Neural progenitor cell (in vitro differentiated cells): Measurements from ENCODE around the gene LSM3. TPM values are rescaled to one million over a fixed set of nuclear protein-coding genes. Genes with fewer than 3 reads are reported as not detected.

Experiments
- DNase-seq: peaks from one replicate; pipeline ENCODE4 v3.0.0-alpha.2; 2016; ENCODE audit warnings: low spot score
- H2AFZ ChIP-seq: fragments of 200-600 bp; sonication (generic); replicated peaks from 2 replicates; pipeline ENCODE4 v1.6.1; 2016; ENCODE audit warnings: antibody characterized with exemption
- H3F3A ChIP-seq: fragments of 200-600 bp; sonication (generic); 2 replicates; pipeline ENCODE4 v1.6.1; 2016; ENCODE audit warnings: antibody characterized with exemption, low read depth
- H3K27ac ChIP-seq: fragments of 200-600 bp; sonication (generic); 2 replicates; pipeline ENCODE4 v1.5.1; 2016; ENCODE audit warnings: mild to moderate bottlenecking
- H3K27me3 ChIP-seq: fragments of 200-600 bp; sonication (generic); 2 replicates; pipeline ENCODE4 v1.6.1; 2016; ENCODE audit warnings: mild to moderate bottlenecking, moderate library complexity
- H3K36me3 ChIP-seq: fragments of 200-600 bp; sonication (generic); 2 replicates; pipeline ENCODE4 v1.5.1; 2016
- H3K4me1 ChIP-seq: fragments of 200-600 bp; sonication (generic); 2 replicates; pipeline ENCODE4 v1.6.1; 2016; ENCODE audit warnings: mixed run types
- H3K4me2 ChIP-seq: fragments of 200-600 bp; sonication (generic); 2 replicates; pipeline ENCODE4 v1.6.1; 2016
- H3K4me3 ChIP-seq: fragments of 200-600 bp; sonication (generic); 2 replicates; pipeline ENCODE4 v1.5.1; 2016
- H3K79me2 ChIP-seq: fragments of 200-600 bp; sonication (generic); 2 replicates; pipeline ENCODE4 v1.6.1; 2016; ENCODE audit warnings: low read depth
- H3K9ac ChIP-seq: fragments of 200-600 bp; sonication (generic); 2 replicates; pipeline ENCODE4 v1.6.1; 2016
- H3K9me3 ChIP-seq: fragments of 200-600 bp; sonication (generic); 2 replicates; pipeline ENCODE4 v1.5.1; 2016; ENCODE audit warnings: low read depth
- H4K20me1 ChIP-seq: fragments of 200-600 bp; sonication (generic); 2 replicates; pipeline ENCODE4 v1.6.1; 2016; ENCODE audit warnings: low read depth
- H3K27ac Mint-ChIP-seq: 3 replicates; pipeline ENCODE4 v1.8.0; 2021; ENCODE audit warnings: mixed read lengths
- H3K27me3 Mint-ChIP-seq: 2 replicates; pipeline ENCODE4 v1.8.0; 2022; ENCODE audit warnings: low read depth, mild to moderate bottlenecking, inconsistent platforms, moderate library complexity, mixed read lengths; ENCODE audit not compliant: insufficient read depth
- H3K36me3 Mint-ChIP-seq: 3 replicates; pipeline ENCODE4 v1.8.0; 2021; ENCODE audit warnings: mixed read lengths
- H3K4me1 Mint-ChIP-seq: 3 replicates; pipeline ENCODE4 v1.8.0; 2021; ENCODE audit warnings: mixed read lengths
- H3K4me3 Mint-ChIP-seq: 3 replicates; pipeline ENCODE4 v1.8.0; 2021; ENCODE audit warnings: mild to moderate bottlenecking, moderate library complexity, mixed read lengths
- H3K9me3 Mint-ChIP-seq: 3 replicates; pipeline ENCODE4 v1.8.0; 2020; ENCODE audit warnings: mixed read lengths
- EZH2 ChIP-seq: fragments of 200-600 bp; sonication (generic); IDR thresholded peaks from 2 replicates; pipeline ENCODE4 v1.6.1; 2017; ENCODE audit warnings: antibody characterized with exemption, mild to moderate bottlenecking, moderate library complexity
- EZH2phosphoT487 ChIP-seq: fragments of 200-600 bp; sonication (generic); IDR thresholded peaks from 2 replicates; pipeline ENCODE4 v1.6.1; 2017; ENCODE audit warnings: antibody characterized with exemption
- total RNA-seq: library from RNA; depleted of rRNA; stranded (reverse); fragments of >200 nt; gene quantifications from 2 replicates; pipeline ENCODE4 v1.2.3, GENCODE V29; 2015; ENCODE audit warnings: low replicate concordance
- TF ChIP-seq, protein P1 (sequence below): fragments of 200-600 bp; sonication (generic); IDR thresholded peaks from 2 replicates; pipeline ENCODE4 v1.5.1; 2017; ENCODE audit warnings: antibody characterized with exemption, mild to moderate bottlenecking

The LSM3 gene
- total RNA-seq, 1 donor from 2014 or later, result 36.2 TPM

DNA sequence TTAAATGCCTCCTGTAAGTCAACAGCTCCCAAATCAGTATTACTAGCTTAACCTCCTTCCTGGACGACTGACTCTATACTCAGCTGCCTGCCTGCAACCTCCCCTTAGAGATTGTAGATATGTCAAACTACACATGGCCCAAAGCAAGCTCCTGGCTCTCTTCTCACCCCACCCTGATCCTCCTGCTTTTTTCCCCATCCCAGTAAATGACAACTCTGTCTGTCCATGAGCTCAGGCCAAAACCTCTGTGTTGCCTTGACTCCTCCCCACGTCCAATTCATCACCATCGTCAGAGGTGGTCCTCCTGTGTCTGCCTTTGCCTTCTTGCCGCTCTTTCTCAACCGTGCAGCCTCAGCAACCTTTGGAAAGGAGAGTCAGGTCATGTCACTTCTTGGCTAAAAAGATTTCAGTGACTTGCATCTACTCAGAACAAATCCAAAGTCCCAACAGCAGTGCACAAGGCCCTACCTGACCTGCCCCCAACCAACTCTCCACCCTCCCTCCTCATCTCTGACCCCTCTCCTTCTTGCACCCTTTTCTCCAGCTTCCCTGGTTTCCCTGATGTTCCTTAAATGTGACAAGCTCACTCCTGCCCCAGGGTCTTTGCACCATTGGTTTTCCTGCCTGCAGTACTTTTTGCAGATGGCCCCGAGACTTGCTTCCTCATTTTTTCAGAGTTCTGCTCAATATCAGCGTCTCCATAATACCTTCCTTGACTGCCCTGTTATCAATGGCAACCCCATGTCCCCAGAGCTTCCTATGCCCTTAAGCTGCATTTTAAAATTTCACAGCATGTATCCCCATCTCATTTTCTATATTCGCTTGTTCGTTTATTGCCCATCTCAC, 52.8 kb downstream of the LSM3 start:
- no peak overlapping the region for H2AFZ ChIP-seq
- no peaks in the 10 kb centered on the region for H3F3A ChIP-seq
- H3K9me3 Mint-ChIP-seq, result peaks cover 14% of the 10 kb centered on the region
- H3K4me3 Mint-ChIP-seq, result no peak overlapping the region
- peaks cover 14% of the 10 kb centered on the region for H3K27me3 Mint-ChIP-seq
- no peaks in the 10 kb centered on the region for H3K9me3 ChIP-seq
- no peaks in the 10 kb centered on the region for H3K79me2 ChIP-seq
- no peaks in the 10 kb centered on the region for H3K27me3 ChIP-seq
- no peak for TF ChIP-seq EZH2phosphoT487
- TF ChIP-seq, protein P1, sequence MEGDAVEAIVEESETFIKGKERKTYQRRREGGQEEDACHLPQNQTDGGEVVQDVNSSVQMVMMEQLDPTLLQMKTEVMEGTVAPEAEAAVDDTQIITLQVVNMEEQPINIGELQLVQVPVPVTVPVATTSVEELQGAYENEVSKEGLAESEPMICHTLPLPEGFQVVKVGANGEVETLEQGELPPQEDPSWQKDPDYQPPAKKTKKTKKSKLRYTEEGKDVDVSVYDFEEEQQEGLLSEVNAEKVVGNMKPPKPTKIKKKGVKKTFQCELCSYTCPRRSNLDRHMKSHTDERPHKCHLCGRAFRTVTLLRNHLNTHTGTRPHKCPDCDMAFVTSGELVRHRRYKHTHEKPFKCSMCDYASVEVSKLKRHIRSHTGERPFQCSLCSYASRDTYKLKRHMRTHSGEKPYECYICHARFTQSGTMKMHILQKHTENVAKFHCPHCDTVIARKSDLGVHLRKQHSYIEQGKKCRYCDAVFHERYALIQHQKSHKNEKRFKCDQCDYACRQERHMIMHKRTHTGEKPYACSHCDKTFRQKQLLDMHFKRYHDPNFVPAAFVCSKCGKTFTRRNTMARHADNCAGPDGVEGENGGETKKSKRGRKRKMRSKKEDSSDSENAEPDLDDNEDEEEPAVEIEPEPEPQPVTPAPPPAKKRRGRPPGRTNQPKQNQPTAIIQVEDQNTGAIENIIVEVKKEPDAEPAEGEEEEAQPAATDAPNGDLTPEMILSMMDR, result no peak
- no peak for TF ChIP-seq EZH2
- no peak overlapping the region for H3K9ac ChIP-seq
- no peak for DNase-seq
- no peak overlapping the region for H3K4me3 ChIP-seq
- H3K4me1 Mint-ChIP-seq, result peaks cover 3% of the 10 kb centered on the region
- H3K36me3 Mint-ChIP-seq, result no peaks in the 10 kb centered on the region
- H3K4me2 ChIP-seq, result no peak overlapping the region
- no peak overlapping the region for H3K27ac ChIP-seq
- no peaks in the 10 kb centered on the region for H4K20me1 ChIP-seq
- H3K4me1 ChIP-seq, result peaks cover 6% of the 10 kb centered on the region
- no peaks in the 10 kb centered on the region for H3K36me3 ChIP-seq
- peak overlapping the region; percentile 2 for H3K27ac Mint-ChIP-seq

- Mint-ChIP-seq H3K36me3 (no peaks in the 10 kb centered on the region), H3K27ac (no peak overlapping the region), H3K4me1 (peaks cover 3% of the 10 kb centered on the region), H3K4me3 (no peak overlapping the region), H3K9me3 (peaks cover 14% of the 10 kb centered on the region), H3K27me3 (peaks cover 14% of the 10 kb centered on the region)
- H2AFZ ChIP-seq, result no peak overlapping the region
- no peak overlapping the region for H3K4me3 ChIP-seq
- peaks cover 6% of the 10 kb centered on the region for H3K4me1 ChIP-seq
- H3K27ac ChIP-seq, result no peak overlapping the region
- no peaks in the 10 kb centered on the region for H3K36me3 ChIP-seq
- no peak for DNase-seq
- H3K27me3 ChIP-seq, result no peaks in the 10 kb centered on the region
- no peaks in the 10 kb centered on the region for H3K79me2 ChIP-seq
- no peak overlapping the region for H3K9ac ChIP-seq
- TF ChIP-seq, protein P1, result no peak
- TF ChIP-seq EZH2, result no peak
- no peak for TF ChIP-seq EZH2phosphoT487
- H3K4me2 ChIP-seq, result no peak overlapping the region
- no peaks in the 10 kb centered on the region for H4K20me1 ChIP-seq
- H3F3A ChIP-seq, result no peaks in the 10 kb centered on the region
- H3K9me3 ChIP-seq, result no peaks in the 10 kb centered on the region
Measured at GRCh38 chr3:14231998-14232501, 53.4 kb downstream of the LSM3 start.

DNA sequence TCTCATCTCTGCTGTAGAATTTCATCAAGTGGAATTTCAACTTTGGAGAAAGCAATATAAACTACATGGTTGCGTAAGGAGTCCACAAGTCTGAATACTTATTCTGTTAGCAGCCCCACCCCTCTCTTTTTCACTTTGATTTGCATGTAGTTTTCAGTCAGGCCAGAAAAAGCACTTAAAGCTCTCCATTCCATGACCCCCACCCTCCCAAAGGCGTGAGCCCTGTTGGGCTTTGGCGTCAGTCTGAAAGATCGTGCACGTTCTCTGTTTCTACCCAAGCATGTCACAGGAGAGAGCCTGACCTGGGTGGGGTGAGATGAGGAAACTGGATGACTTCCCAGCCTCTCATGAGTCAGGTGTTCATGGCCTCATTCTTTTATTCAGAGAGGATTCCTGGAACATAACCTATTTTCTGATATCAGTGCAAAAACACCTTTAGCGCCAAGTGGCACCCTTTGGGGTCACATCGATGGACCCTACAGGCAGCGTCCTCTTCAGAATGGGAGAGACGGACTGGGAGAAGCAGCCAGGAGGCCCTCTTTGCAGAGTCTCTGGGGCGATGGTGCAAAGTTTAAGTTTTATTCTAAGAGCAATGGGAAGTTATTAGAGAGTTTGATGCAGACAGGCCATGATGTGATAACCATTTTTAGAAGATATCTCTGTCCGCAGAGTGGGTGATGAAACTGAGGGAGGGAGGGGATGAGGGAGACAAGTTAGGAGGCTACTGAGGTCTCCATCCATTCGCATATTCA, 55.8 kb downstream of the LSM3 start:
- Mint-ChIP-seq H3K4me3 (no peak overlapping the region), H3K27me3 (peaks cover 14% of the 10 kb centered on the region), H3K9me3 (peaks cover 14% of the 10 kb centered on the region), H3K36me3 (no peaks in the 10 kb centered on the region), H3K27ac (peak overlapping the region; percentile 13), H3K4me1 (peaks cover 3% of the 10 kb centered on the region)
- Histone ChIP-seq H3K27ac (no peak overlapping the region), H3K79me2 (no peaks in the 10 kb centered on the region), H2AFZ (no peak overlapping the region), H3K36me3 (no peaks in the 10 kb centered on the region), H3F3A (no peaks in the 10 kb centered on the region), H3K9ac (no peak overlapping the region), H3K4me1 (no peaks in the 10 kb centered on the region), H3K27me3 (no peaks in the 10 kb centered on the region), H4K20me1 (no peaks in the 10 kb centered on the region), H3K4me2 (no peak overlapping the region), H3K9me3 (no peaks in the 10 kb centered on the region), H3K4me3 (no peak overlapping the region)
- TF ChIP-seq EZH2phosphoT487 (no peak), EZH2 (no peak)
- TF ChIP-seq, protein P1, result no peak
- DNase-seq, result no peak
